ENCODE measurements around the gene NOXA1. TPM values are rescaled to one million over a fixed set of nuclear protein-coding genes. Genes with fewer than 3 reads are reported as not detected.
"Not testable (repeated sequence)": the region's sequence is repeated elsewhere in the genome, so short reads cannot be mapped to it uniquely, and the experiment has no call there.

The NOXA1 gene
- total RNA-seq, 1 donor from 2014 or later: 0.49 TPM

GRCh38 chr9:137405677-137406081, 17.5 kb upstream of the NOXA1 start:
- H3K4me1 Mint-ChIP-seq (ENCODE audit: low read depth): no peaks in the 10 kb centered on the region
- H3K4me3 Mint-ChIP-seq: peak overlapping the region; percentile 15
- no peaks in the 10 kb centered on the region for H3K36me3 Mint-ChIP-seq (ENCODE audit: low read depth)
- H3K27me3 Mint-ChIP-seq (ENCODE audit: insufficient read depth): peaks cover 3% of the 10 kb centered on the region
- intact Hi-C loops (cut with micrococcal nuclease): no loop called here
- no peak overlapping the region for H3K27ac Mint-ChIP-seq
- no peak for DNase-seq (ENCODE audit: low spot score)
- H3K9me3 Mint-ChIP-seq: no peaks in the 10 kb centered on the region

- Mint-ChIP-seq H3K4me3 (peak overlapping the region; percentile 15), H3K27me3 (ENCODE audit: insufficient read depth) (peaks cover 3% of the 10 kb centered on the region), H3K9me3 (no peaks in the 10 kb centered on the region), H3K4me1 (ENCODE audit: low read depth) (no peaks in the 10 kb centered on the region), H3K36me3 (ENCODE audit: low read depth) (no peaks in the 10 kb centered on the region), H3K27ac (no peak overlapping the region)
- no peak for DNase-seq (ENCODE audit: low spot score)
- intact Hi-C loops (cut with micrococcal nuclease): no loop called here
Measured at GRCh38 chr9:137406085-137406760, 17.0 kb upstream of the NOXA1 start.

- Mint-ChIP-seq H3K4me3 (no peak overlapping the region), H3K36me3 (ENCODE audit: low read depth) (no peaks in the 10 kb centered on the region), H3K27me3 (ENCODE audit: insufficient read depth) (peaks cover 3% of the 10 kb centered on the region), H3K9me3 (no peaks in the 10 kb centered on the region), H3K4me1 (ENCODE audit: low read depth) (no peaks in the 10 kb centered on the region), H3K27ac (no peak overlapping the region)
- DNase-seq (ENCODE audit: low spot score): peak; percentile 56
- intact Hi-C loops (cut with micrococcal nuclease): loop anchor here (1.0 kb wide), 1 partner anchor 112 kb away; no protein-coding TSS in a partner anchor
Measured at GRCh38 chr9:137406876-137407589, 16.2 kb upstream of the NOXA1 start.

GRCh38 chr9:137407590-137408300, 15.4 kb upstream of the NOXA1 start:
- DNase-seq (ENCODE audit: low spot score): no peak
- Mint-ChIP-seq H3K4me1 (ENCODE audit: low read depth) (no peaks in the 10 kb centered on the region), H3K36me3 (ENCODE audit: low read depth) (no peaks in the 10 kb centered on the region), H3K4me3 (no peak overlapping the region), H3K27ac (no peak overlapping the region), H3K27me3 (ENCODE audit: insufficient read depth) (peaks cover 3% of the 10 kb centered on the region), H3K9me3 (no peaks in the 10 kb centered on the region)
- intact Hi-C loops (cut with micrococcal nuclease): loop anchor here (1.0 kb wide), 1 partner anchor 112 kb away; no protein-coding TSS in a partner anchor

GRCh38 chr9:137408651-137409405, 14.4 kb upstream of the NOXA1 start:
- DNase-seq (ENCODE audit: low spot score): no peak
- intact Hi-C loops (cut with micrococcal nuclease): no loop called here
- Mint-ChIP-seq H3K36me3 (ENCODE audit: low read depth) (no peaks in the 10 kb centered on the region), H3K9me3 (no peaks in the 10 kb centered on the region), H3K4me1 (ENCODE audit: low read depth) (no peaks in the 10 kb centered on the region), H3K27me3 (ENCODE audit: insufficient read depth) (peaks cover 3% of the 10 kb centered on the region), H3K4me3 (no peak overlapping the region), H3K27ac (no peak overlapping the region)

- Mint-ChIP-seq H3K27ac (no peak overlapping the region), H3K4me3 (no peak overlapping the region), H3K27me3 (ENCODE audit: insufficient read depth) (peaks cover 3% of the 10 kb centered on the region), H3K9me3 (no peaks in the 10 kb centered on the region), H3K36me3 (ENCODE audit: low read depth) (no peaks in the 10 kb centered on the region), H3K4me1 (ENCODE audit: low read depth) (no peaks in the 10 kb centered on the region)
- no peak for DNase-seq (ENCODE audit: low spot score)
- intact Hi-C loops (cut with micrococcal nuclease): no loop called here
Measured at GRCh38 chr9:137409515-137409914, 13.7 kb upstream of the NOXA1 start.

GRCh38 chr9:137410236-137410890, 12.8 kb upstream of the NOXA1 start:
- H3K27me3 Mint-ChIP-seq (ENCODE audit: insufficient read depth); H3K4me3 Mint-ChIP-seq; H3K36me3 Mint-ChIP-seq (ENCODE audit: low read depth); intact Hi-C loops (cut with micrococcal nuclease); DNase-seq (ENCODE audit: low spot score); H3K4me1 Mint-ChIP-seq (ENCODE audit: low read depth); H3K9me3 Mint-ChIP-seq; H3K27ac Mint-ChIP-seq: not testable (repeated sequence)

- DNase-seq (ENCODE audit: low spot score): no peak
- intact Hi-C loops (cut with micrococcal nuclease): loop anchor here (1.0 kb wide), 1 partner anchor 11 kb away; no protein-coding TSS in a partner anchor
- Mint-ChIP-seq H3K27me3 (ENCODE audit: insufficient read depth) (no peaks in the 10 kb centered on the region), H3K4me1 (ENCODE audit: low read depth) (no peaks in the 10 kb centered on the region), H3K27ac (no peak overlapping the region), H3K9me3 (no peaks in the 10 kb centered on the region), H3K36me3 (ENCODE audit: low read depth) (no peaks in the 10 kb centered on the region), H3K4me3 (no peak overlapping the region)
Measured at GRCh38 chr9:137410891-137411249, 12.3 kb upstream of the NOXA1 start.

GRCh38 chr9:137411260-137411644, 11.9 kb upstream of the NOXA1 start:
- H3K27me3 Mint-ChIP-seq (ENCODE audit: insufficient read depth): no peaks in the 10 kb centered on the region
- H3K4me1 Mint-ChIP-seq (ENCODE audit: low read depth): no peaks in the 10 kb centered on the region
- no peak for DNase-seq (ENCODE audit: low spot score)
- no peaks in the 10 kb centered on the region for H3K36me3 Mint-ChIP-seq (ENCODE audit: low read depth)
- intact Hi-C loops (cut with micrococcal nuclease): loop anchor here (1.0 kb wide), 1 partner anchor 11 kb away; no protein-coding TSS in a partner anchor
- no peaks in the 10 kb centered on the region for H3K9me3 Mint-ChIP-seq
- no peak overlapping the region for H3K27ac Mint-ChIP-seq
- no peak overlapping the region for H3K4me3 Mint-ChIP-seq

GRCh38 chr9:137411645-137412380, 11.4 kb upstream of the NOXA1 start:
- no peak overlapping the region for H3K27ac Mint-ChIP-seq
- H3K9me3 Mint-ChIP-seq: no peaks in the 10 kb centered on the region
- H3K4me3 Mint-ChIP-seq: peak overlapping the region; percentile 19
- H3K4me1 Mint-ChIP-seq (ENCODE audit: low read depth): no peaks in the 10 kb centered on the region
- peak; percentile 16 for DNase-seq (ENCODE audit: low spot score)
- intact Hi-C loops (cut with micrococcal nuclease): loop anchor here (1.0 kb wide), 1 partner anchor 10 kb away; no protein-coding TSS in a partner anchor
- no peaks in the 10 kb centered on the region for H3K36me3 Mint-ChIP-seq (ENCODE audit: low read depth)
- H3K27me3 Mint-ChIP-seq (ENCODE audit: insufficient read depth): no peaks in the 10 kb centered on the region

- Mint-ChIP-seq H3K4me3 (no peak overlapping the region), H3K36me3 (ENCODE audit: low read depth) (no peaks in the 10 kb centered on the region), H3K4me1 (ENCODE audit: low read depth) (no peaks in the 10 kb centered on the region), H3K27ac (no peak overlapping the region), H3K27me3 (ENCODE audit: insufficient read depth) (no peaks in the 10 kb centered on the region), H3K9me3 (no peaks in the 10 kb centered on the region)
- intact Hi-C loops (cut with micrococcal nuclease): no loop called here
- no peak for DNase-seq (ENCODE audit: low spot score)
Measured at GRCh38 chr9:137412431-137412830, 10.8 kb upstream of the NOXA1 start.

GRCh38 chr9:137415451-137415850, 7.7 kb upstream of the NOXA1 start:
- H3K9me3 Mint-ChIP-seq: no peaks in the 10 kb centered on the region
- H3K27me3 Mint-ChIP-seq (ENCODE audit: insufficient read depth): no peaks in the 10 kb centered on the region
- no peak for DNase-seq (ENCODE audit: low spot score)
- no peaks in the 10 kb centered on the region for H3K4me1 Mint-ChIP-seq (ENCODE audit: low read depth)
- no peak overlapping the region for H3K4me3 Mint-ChIP-seq
- no peak overlapping the region for H3K27ac Mint-ChIP-seq
- intact Hi-C loops (cut with micrococcal nuclease): no loop called here
- H3K36me3 Mint-ChIP-seq (ENCODE audit: low read depth): no peaks in the 10 kb centered on the region
